Measurements from ENCODE around the gene PPP1R1C.
"Not testable (repeated sequence)": the region's sequence is repeated elsewhere in the genome, so short reads cannot be mapped to it uniquely, and the experiment has no call there.

Gene PPP1R1C

DNA sequence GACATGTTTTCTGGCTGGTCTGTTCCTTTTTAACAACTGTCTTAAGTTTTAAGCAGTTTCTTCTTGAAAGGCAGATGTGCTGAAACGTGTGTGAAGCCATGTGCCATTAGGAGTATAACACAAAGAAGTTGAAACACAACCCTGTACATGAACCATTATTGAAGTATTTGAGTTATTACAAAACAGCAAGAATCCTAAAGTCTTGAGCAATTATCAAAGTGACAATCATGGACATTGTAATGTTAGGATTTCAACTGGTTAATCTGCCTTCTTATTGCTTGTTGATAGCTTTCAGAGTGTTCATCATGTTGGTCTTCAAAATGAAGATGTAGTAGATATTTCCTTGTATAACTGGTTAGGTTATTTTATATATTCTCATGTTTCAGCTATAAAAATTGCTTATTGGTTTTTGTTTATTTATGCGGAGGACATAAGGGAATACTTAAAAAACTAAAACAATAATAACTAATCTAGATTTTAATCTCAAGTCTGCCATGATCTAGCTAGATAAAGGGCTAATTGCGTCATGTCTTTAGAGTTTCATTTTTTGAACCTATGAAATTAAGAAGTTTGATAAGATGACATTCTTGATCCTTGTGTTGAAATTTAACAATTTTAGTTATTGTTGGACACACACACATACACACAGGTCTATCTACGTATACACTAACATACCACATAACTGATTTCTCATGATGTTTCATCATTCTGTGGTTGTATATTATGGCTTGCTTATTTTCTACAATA, 21.1 kb downstream of the PPP1R1C start:
- in situ Hi-C loops (cut with MboI; ENCODE audit: low sequenced_read_pairs): no loop called here

GRCh38 chr2:182014284-182014683, 28.6 kb downstream of the PPP1R1C start:
- in situ Hi-C loops (cut with MboI; ENCODE audit: low sequenced_read_pairs): no loop called here

- in situ Hi-C loops (cut with MboI; ENCODE audit: low sequenced_read_pairs): no loop called here
Measured at GRCh38 chr2:182015334-182016109, 29.9 kb downstream of the PPP1R1C start.

- in situ Hi-C loops (cut with MboI; ENCODE audit: low sequenced_read_pairs): no loop called here
Measured at GRCh38 chr2:182018218-182018617, 32.6 kb downstream of the PPP1R1C start.

DNA sequence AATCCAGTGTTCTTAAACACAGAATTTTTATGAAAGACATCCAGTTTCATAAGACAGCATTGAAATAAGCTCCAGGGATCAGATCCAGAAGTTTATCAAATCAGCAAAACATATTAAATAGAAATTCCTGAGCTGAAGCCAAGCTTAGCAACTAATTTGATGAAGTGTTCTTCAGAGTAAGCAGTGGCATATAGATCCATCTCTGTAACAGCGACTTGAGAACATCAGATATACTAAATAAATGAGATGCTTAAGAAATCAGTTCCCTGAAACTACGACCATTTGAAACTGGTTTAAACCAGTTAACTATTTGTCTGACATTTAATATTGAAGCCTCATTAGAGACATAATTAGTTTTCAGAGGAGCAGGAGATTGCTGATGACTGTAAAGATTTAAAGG, 34.1 kb downstream of the PPP1R1C start:
- in situ Hi-C loops (cut with MboI; ENCODE audit: low sequenced_read_pairs): no loop called here

DNA sequence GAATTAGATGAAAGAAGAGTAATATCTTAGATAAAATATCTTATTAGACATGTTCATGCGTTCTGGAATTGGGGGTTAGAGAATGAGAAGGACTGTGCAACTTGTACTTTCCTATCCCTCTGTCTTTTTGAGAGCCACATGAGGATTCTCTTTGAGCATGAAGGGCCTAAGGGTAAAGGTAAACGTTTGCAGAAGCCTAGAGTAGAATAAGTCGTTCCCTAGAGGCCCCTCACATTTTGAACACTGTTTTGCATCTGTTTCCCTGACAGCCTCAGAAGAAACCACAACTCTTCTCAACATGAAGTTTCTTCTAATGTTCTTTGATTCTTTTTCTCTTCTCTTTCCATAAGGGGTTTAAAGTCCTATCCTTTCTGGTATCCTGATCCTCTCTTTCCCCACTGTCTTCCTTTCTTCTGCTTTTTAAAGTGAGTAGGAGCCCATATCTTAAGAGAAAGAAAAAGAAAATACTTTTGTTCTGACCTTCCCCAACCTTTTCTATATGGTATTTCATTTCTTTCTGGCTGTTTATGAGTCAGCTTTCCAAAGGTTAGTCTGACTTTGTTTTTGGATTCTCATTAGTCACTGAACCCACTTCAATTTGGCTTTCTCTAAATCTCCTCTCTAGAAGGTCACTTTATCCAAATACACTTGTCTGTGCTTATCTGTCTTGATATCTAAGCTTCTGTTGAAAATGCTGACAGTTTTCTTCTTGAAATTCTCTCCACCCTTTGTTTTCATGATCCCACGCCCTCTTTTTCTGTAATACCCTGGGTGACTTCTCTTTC, 34.8 kb downstream of the PPP1R1C start:
- in situ Hi-C loops (cut with MboI; ENCODE audit: low sequenced_read_pairs): no loop called here

DNA sequence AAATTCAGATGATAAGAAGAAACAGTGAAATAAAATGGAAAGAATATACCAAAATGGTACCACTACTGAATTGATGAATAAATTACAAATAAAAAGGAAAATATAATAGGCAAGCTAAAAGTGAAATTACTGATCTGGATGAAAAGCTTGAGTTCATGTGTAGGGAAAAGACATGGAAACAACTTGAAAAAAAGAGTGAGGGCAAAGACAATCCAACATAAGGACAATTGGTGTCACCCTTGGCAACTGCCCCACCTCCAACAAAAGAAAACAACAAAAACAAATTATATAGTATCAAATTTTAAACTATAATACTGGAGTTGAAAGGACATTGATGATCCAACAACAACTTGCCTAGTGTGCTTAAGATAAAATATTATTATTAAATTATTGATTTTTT, 37.6 kb downstream of the PPP1R1C start:
- in situ Hi-C loops (cut with MboI; ENCODE audit: low sequenced_read_pairs): no loop called here

DNA sequence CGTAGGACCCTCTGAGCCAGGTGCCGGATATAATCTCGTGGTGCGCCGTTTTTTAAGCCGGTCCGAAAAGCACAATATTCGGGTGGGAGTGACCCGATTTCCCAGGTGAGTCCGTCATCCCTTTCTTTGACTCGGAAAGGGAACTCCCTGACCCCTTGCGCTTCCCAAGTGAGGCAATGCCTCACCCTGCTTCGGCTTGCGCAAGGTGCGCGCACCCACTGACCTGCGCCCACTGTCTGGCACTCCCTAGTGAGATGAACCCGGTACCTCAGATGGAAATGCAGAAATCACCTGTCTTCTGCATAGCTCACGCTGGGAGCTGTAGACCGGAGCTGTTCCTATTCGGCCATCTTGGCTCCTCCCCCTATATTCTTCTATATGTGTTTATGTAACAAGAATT, 45.2 kb downstream of the PPP1R1C start:
- in situ Hi-C loops (cut with MboI; ENCODE audit: low sequenced_read_pairs): not testable (repeated sequence)

DNA sequence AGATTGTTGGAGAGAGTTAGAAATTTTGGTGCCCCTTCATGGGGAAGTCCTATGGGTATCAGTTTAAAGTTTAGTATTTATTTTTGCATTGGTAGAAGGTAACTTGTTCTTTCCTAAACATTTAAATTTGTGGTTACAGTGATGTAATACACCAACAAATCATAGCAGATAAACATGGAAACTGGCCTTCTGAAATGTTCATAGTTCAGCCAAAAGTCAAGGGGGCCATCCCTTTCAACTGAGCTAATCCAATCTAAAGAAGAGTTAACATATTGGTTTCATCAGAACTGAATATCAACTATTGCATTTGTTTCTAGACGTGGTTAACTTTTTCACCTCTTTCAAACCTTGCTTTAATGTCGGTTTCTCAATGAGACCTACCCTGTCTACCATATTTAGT, 46.3 kb downstream of the PPP1R1C start:
- in situ Hi-C loops (cut with MboI; ENCODE audit: low sequenced_read_pairs): no loop called here

GRCh38 chr2:182033449-182033848, 47.8 kb downstream of the PPP1R1C start:
- in situ Hi-C loops (cut with MboI; ENCODE audit: low sequenced_read_pairs): no loop called here

DNA sequence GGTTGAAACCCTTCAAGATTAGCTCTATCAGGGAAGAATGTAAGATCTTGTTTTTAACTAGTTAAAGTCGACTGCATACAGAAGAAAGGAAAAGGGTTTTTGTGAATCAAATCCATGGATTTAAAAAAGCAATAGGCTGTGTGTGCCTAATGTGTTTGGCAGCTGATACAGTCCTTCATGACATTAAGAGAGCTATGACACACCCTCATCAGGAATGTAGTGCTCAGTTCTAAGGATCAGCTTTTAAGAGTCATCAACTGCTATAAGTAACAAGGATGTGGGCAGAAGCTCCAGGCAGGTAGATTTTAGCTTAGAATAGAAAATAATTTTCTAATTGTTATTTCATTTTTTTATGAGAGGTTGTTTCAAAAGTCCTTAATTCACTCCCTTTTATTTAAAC, 52.9 kb downstream of the PPP1R1C start:
- in situ Hi-C loops (cut with MboI; ENCODE audit: low sequenced_read_pairs): no loop called here

DNA sequence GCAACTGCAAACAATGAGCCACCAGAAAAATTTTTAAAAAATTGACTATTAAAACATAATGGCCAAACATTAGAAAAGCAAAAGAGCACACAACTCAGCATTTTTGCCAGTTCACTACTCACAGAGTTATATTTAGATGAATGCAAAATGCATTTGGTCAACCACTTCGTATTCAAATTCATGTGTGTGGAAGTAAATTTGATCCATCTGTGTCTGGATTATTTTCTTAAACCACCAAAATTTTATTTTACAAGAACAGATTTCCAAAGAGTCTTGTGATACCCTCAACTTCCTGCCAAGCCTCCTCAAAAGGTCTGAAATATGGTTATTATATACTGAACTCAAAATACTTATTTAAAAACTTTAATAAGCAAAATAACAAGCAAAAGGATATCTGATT, 57.4 kb downstream of the PPP1R1C start:
- in situ Hi-C loops (cut with MboI; ENCODE audit: low sequenced_read_pairs): no loop called here

DNA sequence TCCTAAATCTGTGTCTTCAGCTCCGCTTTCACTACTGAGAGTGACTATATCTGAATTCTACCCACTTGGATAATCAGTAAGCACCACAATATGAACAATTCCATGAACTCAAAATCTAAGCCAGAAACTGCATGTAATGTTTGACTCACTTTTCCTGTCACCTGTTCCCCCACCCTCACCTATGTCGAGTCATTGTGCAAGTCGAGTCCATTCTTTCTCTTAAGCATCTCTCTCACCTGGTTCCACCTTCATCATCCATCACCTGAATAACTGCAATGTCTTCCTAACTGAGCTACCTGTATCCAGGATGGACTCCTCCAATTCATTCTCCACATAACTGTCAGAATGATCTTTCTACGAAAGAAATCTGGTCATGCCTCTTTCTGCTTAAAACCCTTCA, 58.2 kb downstream of the PPP1R1C start:
- in situ Hi-C loops (cut with MboI; ENCODE audit: low sequenced_read_pairs): no loop called here

DNA sequence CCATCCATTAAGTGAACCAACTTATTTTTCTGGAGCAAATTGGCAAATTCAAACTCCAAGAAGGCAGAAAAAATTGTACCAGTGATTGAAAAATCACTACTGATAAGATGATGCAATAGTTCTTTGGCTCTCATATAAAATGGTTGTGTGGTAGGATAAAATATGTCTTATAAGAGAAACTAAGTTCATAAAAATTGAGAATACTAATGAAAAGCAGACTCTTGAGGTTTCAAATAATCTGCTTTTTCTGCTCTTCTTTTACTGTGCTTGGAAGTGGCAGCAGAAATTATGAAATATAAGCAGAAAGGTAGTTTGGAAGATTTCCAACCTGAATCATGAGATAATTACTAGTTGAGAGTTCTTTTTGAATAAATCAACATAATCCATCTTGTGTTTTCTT, 61.9 kb downstream of the PPP1R1C start:
- in situ Hi-C loops (cut with MboI; ENCODE audit: low sequenced_read_pairs): no loop called here

- in situ Hi-C loops (cut with MboI; ENCODE audit: low sequenced_read_pairs): no loop called here
Measured at GRCh38 chr2:182048088-182048487, 62.4 kb downstream of the PPP1R1C start.

- in situ Hi-C loops (cut with MboI; ENCODE audit: low sequenced_read_pairs): no loop called here
Measured at GRCh38 chr2:182048621-182049020, 63.0 kb downstream of the PPP1R1C start.

DNA sequence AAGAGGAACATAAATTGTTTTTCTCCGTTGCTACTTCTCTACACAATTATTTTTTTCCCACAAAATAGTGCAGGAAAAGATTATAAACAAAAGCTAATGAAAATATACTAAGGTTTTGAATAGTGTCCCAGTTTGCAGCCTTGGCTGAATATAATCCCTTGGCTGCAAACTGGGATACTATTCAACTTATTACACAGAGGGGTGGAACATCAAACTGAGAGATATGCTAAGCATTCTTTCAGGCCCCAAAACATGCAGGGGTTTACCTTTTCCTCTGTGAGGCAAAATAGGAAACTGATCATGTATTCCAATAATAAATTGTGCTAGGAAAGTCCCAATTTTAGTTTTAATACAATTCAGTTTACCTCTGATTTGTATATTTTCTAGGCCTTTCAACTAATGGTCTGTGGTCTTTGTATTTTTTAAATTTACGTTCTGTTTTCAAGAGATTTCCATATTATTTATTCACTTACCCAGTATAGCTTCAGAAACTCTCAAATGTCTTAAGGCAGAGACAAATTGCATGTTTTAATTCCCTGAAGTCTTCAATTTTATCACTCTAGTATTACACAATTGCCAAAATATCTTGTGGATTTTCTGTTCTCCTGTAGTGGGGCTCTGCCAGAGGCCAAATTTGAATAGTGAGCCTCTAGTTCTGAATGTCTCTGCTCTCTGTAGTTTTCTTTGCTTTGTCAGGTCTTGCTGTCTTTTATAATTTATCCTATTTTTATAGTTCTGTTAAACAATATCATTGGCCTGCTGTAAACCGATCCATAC, 63.9 kb downstream of the PPP1R1C start:
- in situ Hi-C loops (cut with MboI; ENCODE audit: low sequenced_read_pairs): no loop called here

DNA sequence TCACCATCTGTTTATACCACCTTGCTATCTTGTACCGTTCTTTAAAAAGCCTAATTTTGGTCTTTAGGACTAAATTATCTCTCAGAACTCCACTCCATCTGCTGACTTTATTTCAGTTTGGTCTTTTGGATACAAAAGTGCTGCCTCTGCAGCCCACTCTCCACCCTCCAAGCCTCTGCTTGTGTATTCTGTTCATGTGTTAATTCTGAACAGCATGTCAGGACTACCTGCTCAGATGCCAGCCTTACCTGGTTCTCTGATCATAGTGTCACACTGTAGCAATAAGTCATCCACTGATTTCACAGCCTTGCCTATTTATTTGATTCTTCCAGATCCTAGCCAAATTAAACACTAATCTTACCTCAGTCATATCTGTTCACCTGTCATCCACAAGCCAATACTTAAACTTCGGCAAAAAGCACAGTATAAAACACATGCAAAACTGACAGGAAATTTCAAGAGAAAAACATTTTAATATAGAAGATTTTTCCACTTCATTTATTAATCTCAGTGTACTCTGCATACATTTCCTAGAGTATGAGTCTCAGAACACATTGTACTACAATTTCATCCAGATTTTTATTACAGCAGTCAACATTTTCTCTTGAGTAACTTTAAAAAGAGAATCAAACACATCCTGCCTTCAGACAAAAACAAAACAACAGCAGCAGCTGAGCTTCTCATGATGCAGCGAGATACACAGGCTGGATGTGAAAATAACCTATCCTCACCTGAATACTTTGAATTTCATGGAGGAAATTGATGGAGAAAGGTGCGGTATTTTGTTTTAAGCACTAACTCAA, 64.9 kb downstream of the PPP1R1C start:
- in situ Hi-C loops (cut with MboI; ENCODE audit: low sequenced_read_pairs): no loop called here

DNA sequence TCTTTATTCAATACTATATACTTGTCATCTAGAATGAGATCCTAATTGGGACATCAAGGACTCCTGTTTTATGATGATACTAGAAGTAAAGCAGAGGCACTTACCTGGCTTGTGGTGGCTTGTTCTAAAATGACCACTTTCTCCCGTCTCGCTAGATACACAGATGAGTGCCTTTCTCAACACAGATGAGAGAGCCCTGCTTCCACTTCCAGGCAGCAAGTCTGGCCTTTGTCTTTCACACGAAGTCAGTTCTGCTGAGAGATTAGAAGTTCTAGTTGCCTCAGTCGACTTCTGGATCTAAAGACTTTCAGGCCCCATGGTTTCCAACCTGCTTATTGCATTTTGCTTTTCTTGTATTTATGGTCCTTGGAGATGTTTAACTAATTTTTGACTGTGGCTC, 70.3 kb downstream of the PPP1R1C start:
- in situ Hi-C loops (cut with MboI; ENCODE audit: low sequenced_read_pairs): no loop called here

DNA sequence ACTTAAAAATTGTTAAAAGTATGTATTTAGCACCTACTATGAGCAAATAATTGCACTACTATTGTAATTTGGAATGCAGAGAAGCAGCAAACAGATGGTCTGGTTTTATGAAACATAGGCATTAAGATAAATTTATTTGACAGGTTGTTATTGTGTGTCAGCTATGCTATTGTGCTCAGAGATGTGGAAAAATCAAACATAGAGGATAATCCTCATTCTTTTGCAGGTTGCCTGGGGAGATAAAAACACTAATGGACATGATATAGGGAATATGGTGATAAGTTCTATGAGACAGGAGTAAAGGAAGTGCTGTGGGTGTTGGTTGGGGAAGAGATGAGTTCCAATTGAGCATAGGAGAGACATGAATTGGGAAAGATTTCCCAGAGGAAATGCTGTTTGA, 71.3 kb downstream of the PPP1R1C start:
- in situ Hi-C loops (cut with MboI; ENCODE audit: low sequenced_read_pairs): no loop called here
